Transverse colon (tissue), 3 donors: ENCODE data around the gene PAGE5.

Source experiments
- CTCF ChIP-seq, 5 experiments: fragments of 200-600 bp in 3 of 5; fragments of 450-650 bp in 2 of 5; sonication (generic) in 3 of 5; IDR thresholded peaks; 1 replicate in 2 of 5; 2 replicates in 3 of 5; pipeline ENCODE4 v1.5.1; 2016 to 2017; ENCODE audit warnings: antibody characterized with exemption in 5 of 5, inconsistent platforms in 3 of 5, mild to moderate bottlenecking in 2 of 5, moderate library complexity in 1 of 5
- EP300 ChIP-seq: sonication (generic); formaldehyde crosslinking; IDR thresholded peaks from one replicate; pipeline ENCODE4 v1.6.1; 2017; ENCODE audit warnings: antibody characterized with exemption, low read depth

DNA sequence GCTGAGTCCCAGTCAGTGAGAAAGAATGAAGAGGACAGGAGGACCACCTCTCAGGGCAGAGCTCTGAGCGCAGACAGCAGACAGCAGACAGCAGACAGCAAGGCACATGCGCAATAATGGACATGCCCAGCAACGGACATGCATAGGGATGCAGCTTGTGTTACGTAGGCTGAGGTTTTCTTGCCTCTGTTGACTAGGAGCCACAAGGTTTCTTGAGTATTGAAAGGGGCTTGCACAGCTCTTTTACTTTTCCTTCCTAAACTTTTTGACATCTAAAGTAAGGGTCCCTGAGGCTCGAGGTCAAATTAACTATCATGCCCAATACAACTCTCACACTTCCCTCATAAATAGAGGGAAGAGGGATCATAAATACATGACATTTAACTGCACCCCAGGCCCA, 44.7 kb downstream of the PAGE5 start, which contains the start of gene PAGE3:
- TF ChIP-seq CTCF (IDR thresholded peaks at IDR 0.05) (no peak), EP300 (no peak)
